CD8-positive, alpha-beta memory T cell (primary cell): ENCODE measurements around the gene HOXD8. TPM values are rescaled to one million over a fixed set of nuclear protein-coding genes. Genes with fewer than 3 reads are reported as not detected.

Source experiments
- CTCF ChIA-PET: fragments of 350-600 bp; sonication (Branson Sonifier 250); formaldehyde crosslinking; loops from one replicate; lab custom pipeline; 2021; ENCODE audit warnings: antibody characterized with exemption; lab: Charles Lee
- POLR2A ChIA-PET: fragments of 350-600 bp; sonication (Branson Sonifier 250); formaldehyde crosslinking; loops from one replicate; lab custom pipeline; 2021; ENCODE audit warnings: antibody characterized with exemption; lab: Charles Lee
- DNase-seq, 5 donors: peaks; one replicate each; pipeline versions ENCODE4 v3.0.0 to v3.0.0-alpha.2; 2020 to 2022; ENCODE audit warnings: mixed read lengths in 1 of 5
- H3K27ac ChIP-seq: one replicate; pipeline ENCODE4 v1.7.0; 2013; ENCODE audit warnings: low read depth, mild to moderate bottlenecking, low read length, moderate library complexity
- H3K27me3 ChIP-seq: 2 replicates; pipeline ENCODE4 v1.7.0; 2013; ENCODE audit warnings: low read length, mild to moderate bottlenecking; ENCODE audit not compliant: insufficient read depth, poor library complexity, severe bottlenecking
- H3K36me3 ChIP-seq: 2 replicates; pipeline ENCODE4 v1.7.0; 2013; ENCODE audit warnings: mild to moderate bottlenecking, low read length, moderate library complexity; ENCODE audit not compliant: insufficient read depth
- H3K4me1 ChIP-seq: 2 replicates; pipeline ENCODE4 v1.7.0; 2013; ENCODE audit warnings: mild to moderate bottlenecking, low read length, moderate library complexity; ENCODE audit not compliant: insufficient read depth
- H3K4me3 ChIP-seq: 2 replicates; pipeline ENCODE4 v1.7.0; 2013; ENCODE audit warnings: mild to moderate bottlenecking, low read length
- H3K9me3 ChIP-seq: 2 replicates; pipeline ENCODE4 v1.7.0; 2013; ENCODE audit warnings: mild to moderate bottlenecking, low read length
- H3K27ac Mint-ChIP-seq, 8 donors: one replicate each; pipeline ENCODE4 v1.8.0; 2020 to 2021; ENCODE audit warnings: mixed read lengths in 8 of 8, mild to moderate bottlenecking in 6 of 8, inconsistent platforms in 3 of 8, moderate library complexity in 3 of 8
- H3K27me3 Mint-ChIP-seq, 2 donors: one replicate each; pipeline ENCODE4 v1.8.0; 2020 to 2021; ENCODE audit warnings: mixed read lengths in 2 of 2, mild to moderate bottlenecking in 1 of 2, moderate library complexity in 1 of 2
- H3K36me3 Mint-ChIP-seq, 3 donors: one replicate each; pipeline ENCODE4 v1.8.0; 2020 to 2021; ENCODE audit warnings: mixed read lengths in 3 of 3, inconsistent platforms in 1 of 3, mild to moderate bottlenecking in 1 of 3
- H3K4me1 Mint-ChIP-seq, 3 donors: one replicate each; pipeline ENCODE4 v1.8.0; 2020 to 2021; ENCODE audit warnings: mixed read lengths in 3 of 3, inconsistent platforms in 1 of 3, mild to moderate bottlenecking in 1 of 3
- H3K4me3 Mint-ChIP-seq, 7 donors: one replicate each; pipeline ENCODE4 v1.8.0; 2020 to 2021; ENCODE audit warnings: mixed read lengths in 7 of 7, mild to moderate bottlenecking in 6 of 7, moderate library complexity in 4 of 7, inconsistent platforms in 2 of 7
- H3K9me3 Mint-ChIP-seq, 5 donors: one replicate each; pipeline ENCODE4 v1.8.0; 2020 to 2022; ENCODE audit warnings: mixed read lengths in 5 of 5, mild to moderate bottlenecking in 3 of 5, moderate library complexity in 2 of 5, inconsistent platforms in 1 of 5
- polyA plus RNA-seq: library from polyadenylated mRNA; unstranded; fragments of 300-500 nt; fragmentation: Illumina TruSeq; gene quantifications from one replicate; pipeline ENCODE4 v1.2.3, GENCODE V29; 2021
- total RNA-seq, 2 experiments: library from RNA; stranded (reverse); gene quantifications; one replicate each; pipeline ENCODE4 v1.2.3, GENCODE V29; 2021

Gene HOXD8
- total and polyA plus RNA-seq, 3 experiments from 2014 or later: not detected

DNA sequence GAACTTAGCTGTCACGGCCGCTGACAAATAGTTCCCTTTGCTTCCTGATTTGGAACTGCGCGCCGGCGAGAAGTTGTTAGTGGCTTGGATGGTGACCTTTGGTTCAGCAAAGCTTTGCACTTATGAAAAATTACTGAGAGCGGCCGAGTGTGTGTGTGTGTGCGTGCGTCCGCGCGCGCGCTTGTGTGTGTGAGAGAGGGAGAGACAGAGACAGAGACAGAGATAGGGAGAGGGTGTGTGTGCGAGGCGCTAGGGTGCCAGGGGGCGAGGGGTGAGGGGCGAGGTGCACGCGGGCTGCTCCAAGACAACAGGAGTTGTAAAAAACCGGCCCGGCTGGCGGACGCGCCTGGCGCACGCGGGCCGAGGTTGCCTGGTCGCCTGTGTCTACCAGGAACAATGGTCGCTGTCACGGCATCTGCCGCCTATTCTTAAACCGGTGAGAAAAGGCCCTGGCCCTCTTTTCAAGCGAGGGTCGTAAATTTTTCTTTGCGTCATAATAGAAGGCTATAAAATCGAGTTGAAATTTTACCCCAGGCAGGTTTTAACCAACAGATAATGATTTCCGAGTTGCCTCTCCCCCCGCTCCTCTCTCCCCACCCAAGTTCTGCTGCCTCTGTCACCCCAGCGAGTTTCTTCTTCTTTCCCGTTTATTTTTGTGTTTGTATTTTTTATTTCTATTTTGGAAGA is 28.1 kb downstream of the HOXD8 start:
- peaks cover 5% of the 10 kb centered on the region for H3K4me1 ChIP-seq
- Mint-ChIP-seq H3K9me3 (peaks cover 0 to 6% (median 0%) of the 10 kb centered on the region in 5 donors), H3K36me3 (no peaks in the 10 kb centered on the region), H3K27me3 (peaks cover 73 to 88% of the 10 kb centered on the region in 2 donors), H3K4me1 (peaks cover 7 to 15% (median 10%) of the 10 kb centered on the region in 3 donors), H3K27ac (peak overlapping the region in 1 of 8 donors; percentile 17), H3K4me3 (peak overlapping the region in 3 of 7 donors; percentile 5 to 54 (median 36))
- DNase-seq: no peak
- ChIA-PET CTCF (no interaction called here), POLR2A (no interaction called here)
- H3K36me3 ChIP-seq: no peaks in the 10 kb centered on the region
- H3K27ac ChIP-seq: no peak overlapping the region
- peaks cover 67% of the 10 kb centered on the region for H3K27me3 ChIP-seq
- H3K9me3 ChIP-seq: no peaks in the 10 kb centered on the region
- no peak overlapping the region for H3K4me3 ChIP-seq

DNA sequence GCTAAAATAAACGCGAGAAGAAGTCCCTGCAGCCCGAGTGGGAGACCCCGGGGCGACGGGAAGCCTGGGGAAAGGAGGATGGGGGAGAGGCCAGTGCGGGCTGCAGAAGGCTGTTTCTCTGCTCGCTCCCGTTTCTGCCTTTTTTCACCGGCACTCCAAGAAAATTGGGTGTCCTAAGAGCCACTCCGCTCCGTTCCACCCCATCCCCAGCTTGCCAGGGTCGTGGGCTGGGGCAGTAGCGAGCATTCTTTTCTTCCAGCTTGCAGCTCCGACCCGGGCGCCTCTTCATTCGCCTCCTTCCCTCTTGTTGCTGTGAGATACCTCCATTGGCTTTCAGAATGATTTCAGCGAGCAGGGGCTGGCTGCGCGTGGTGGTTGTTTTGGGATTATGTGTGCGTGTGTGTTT is 28.7 kb downstream of the HOXD8 start:
- ChIA-PET POLR2A (no interaction called here), CTCF (no interaction called here)
- Mint-ChIP-seq H3K27ac (peak overlapping the region in 3 of 8 donors; percentile 5 to 77 (median 17)), H3K27me3 (peaks cover 72 to 87% of the 10 kb centered on the region in 2 donors), H3K4me3 (peak overlapping the region in 5 of 7 donors; percentile 21 to 64 (median 50)), H3K9me3 (peaks cover 0 to 6% (median under 1%) of the 10 kb centered on the region in 5 donors), H3K36me3 (no peaks in the 10 kb centered on the region), H3K4me1 (peaks cover 7 to 15% (median 10%) of the 10 kb centered on the region in 3 donors)
- DNase-seq: no peak
- no peak overlapping the region for H3K4me3 ChIP-seq
- peaks cover 5% of the 10 kb centered on the region for H3K4me1 ChIP-seq
- H3K27ac ChIP-seq: no peak overlapping the region
- H3K27me3 ChIP-seq: peaks cover 67% of the 10 kb centered on the region
- H3K36me3 ChIP-seq: no peaks in the 10 kb centered on the region
- no peaks in the 10 kb centered on the region for H3K9me3 ChIP-seq

DNA sequence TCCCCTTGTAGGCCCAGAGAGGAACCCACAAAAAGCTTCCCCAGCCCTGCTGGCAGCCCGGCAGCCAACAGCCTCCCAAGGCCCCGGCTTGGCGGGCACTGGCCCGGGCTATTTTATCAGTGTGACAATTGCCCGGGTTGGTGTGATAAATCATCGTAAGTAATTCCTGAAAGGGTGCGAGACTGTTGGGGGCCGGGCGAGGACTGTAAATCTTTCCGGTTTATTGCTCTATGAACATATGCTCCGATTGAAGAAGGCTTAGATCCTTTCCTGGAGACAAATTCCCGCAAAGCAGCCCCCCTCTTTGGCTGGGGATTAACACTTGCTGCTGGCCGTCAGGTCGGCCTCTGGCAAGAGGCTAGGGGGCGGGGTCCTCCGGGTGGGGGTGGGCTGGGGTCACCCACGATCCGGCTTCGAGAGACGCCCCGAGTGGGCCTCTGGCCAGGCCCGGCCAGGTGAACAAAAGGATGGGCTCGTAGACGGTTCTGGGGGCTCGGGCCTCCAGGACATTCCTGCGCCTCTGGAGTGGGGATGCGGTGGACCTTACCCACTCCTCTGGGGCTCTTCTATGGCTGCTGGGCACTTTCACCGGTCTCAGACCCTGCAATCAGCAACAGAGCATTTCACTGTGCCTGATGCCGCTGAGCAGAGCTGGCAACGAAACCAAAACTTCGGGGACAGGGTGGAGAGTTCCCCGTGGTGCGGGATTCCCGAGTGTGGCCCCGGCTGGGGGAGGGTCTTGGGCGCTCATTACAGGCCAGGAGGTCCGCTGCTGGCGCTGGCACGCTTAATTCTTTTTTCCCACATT is 29.6 kb downstream of the HOXD8 start:
- no peaks in the 10 kb centered on the region for H3K9me3 ChIP-seq
- Mint-ChIP-seq H3K27me3 (peaks cover 74 to 87% of the 10 kb centered on the region in 2 donors), H3K9me3 (peaks cover 0 to 11% (median 2%) of the 10 kb centered on the region in 5 donors), H3K4me3 (peak overlapping the region in 4 of 7 donors; percentile 5 to 25 (median 12)), H3K4me1 (peaks cover 8 to 17% (median 16%) of the 10 kb centered on the region in 3 donors), H3K36me3 (no peaks in the 10 kb centered on the region), H3K27ac (peak overlapping the region in 1 of 8 donors; percentile 34)
- H3K27ac ChIP-seq: no peak overlapping the region
- CTCF ChIA-PET: no interaction called here
- H3K4me1 ChIP-seq: peaks cover 5% of the 10 kb centered on the region
- no peak overlapping the region for H3K4me3 ChIP-seq
- POLR2A ChIA-PET: no interaction called here
- H3K36me3 ChIP-seq: no peaks in the 10 kb centered on the region
- peaks cover 75% of the 10 kb centered on the region for H3K27me3 ChIP-seq
- no peak for DNase-seq

DNA sequence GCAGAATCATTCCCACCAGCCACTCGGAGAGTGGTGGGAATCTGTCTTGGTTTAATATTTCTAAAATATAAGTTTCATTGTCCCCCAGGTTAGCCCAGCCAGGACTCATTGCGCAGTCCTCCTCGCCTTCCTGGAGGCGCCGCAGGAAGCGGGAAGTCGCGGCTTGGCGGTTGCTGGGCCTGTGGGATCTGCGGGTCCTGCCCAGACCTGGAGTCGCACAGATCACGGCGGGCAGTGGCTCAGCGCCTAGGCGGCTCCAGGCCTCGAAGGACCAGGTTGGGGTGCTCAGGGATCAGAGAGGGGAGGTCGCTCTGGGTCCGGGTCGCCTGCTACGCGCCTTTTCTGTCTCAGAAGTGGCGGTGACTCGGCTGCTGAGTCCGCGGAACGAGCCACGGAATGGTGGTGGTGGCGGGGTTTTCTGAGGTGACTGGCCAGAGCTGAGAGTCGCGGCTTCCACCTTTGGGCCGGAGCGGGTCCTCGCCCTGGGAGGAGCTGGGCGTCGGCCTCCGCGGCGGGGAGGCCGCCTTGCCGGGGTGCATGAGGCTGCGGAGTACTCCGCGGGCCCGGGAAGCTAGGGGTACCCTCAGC is 30.3 kb downstream of the HOXD8 start:
- Mint-ChIP-seq H3K4me1 (peaks cover 11 to 21% (median 20%) of the 10 kb centered on the region in 3 donors), H3K9me3 (peaks cover 0 to 14% (median 5%) of the 10 kb centered on the region in 5 donors), H3K36me3 (no peaks in the 10 kb centered on the region), H3K4me3 (peak overlapping the region in 3 of 7 donors; percentile 8 to 25 (median 15)), H3K27ac (no peak overlapping the region), H3K27me3 (peaks cover 74 to 87% of the 10 kb centered on the region in 2 donors)
- peaks cover 82% of the 10 kb centered on the region for H3K27me3 ChIP-seq
- no peaks in the 10 kb centered on the region for H3K9me3 ChIP-seq
- POLR2A ChIA-PET: no interaction called here
- CTCF ChIA-PET: no interaction called here
- H3K4me3 ChIP-seq: no peak overlapping the region
- DNase-seq: no peak
- H3K4me1 ChIP-seq: peaks cover 5% of the 10 kb centered on the region
- no peak overlapping the region for H3K27ac ChIP-seq
- H3K36me3 ChIP-seq: no peaks in the 10 kb centered on the region

DNA sequence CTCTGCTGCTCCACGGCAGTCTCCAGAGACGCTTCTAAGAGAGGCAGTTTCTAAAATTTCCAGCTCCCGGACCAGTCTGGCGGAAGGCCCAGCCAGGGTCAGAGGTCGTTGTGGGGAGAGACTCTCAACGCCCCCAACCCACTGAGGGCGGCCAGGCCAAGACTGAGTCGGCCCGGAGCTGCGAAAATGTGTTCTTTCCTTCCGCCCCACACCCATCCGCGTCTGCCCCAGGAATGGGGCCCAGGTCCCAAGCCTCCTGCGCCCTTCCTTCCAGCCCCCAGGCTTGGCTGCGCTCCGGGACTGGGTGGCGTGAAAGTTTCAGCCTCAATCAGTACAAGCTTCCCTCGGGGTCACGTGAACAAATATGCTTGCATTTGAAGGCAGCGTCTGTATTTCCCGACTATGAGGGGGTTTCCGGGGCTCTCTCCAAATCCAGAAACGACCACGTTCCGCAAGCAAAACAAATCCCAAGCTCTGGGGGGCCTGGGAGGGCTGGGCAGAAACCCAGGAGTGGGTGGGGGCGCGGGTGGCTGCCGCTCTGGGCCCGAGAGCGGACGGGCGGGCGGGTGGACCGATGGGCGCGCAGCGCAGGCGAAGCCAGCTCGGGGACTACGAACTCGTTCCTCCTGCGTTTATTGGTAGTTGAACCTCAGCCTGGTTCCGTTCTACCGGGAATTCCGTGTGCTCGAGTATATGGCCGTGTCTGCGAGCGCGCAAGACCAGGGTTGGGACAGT is 30.9 kb downstream of the HOXD8 start:
- no peak overlapping the region for H3K4me3 Mint-ChIP-seq
- peaks cover 0 to 14% (median 5%) of the 10 kb centered on the region in 5 donors for H3K9me3 Mint-ChIP-seq
- H3K4me1 Mint-ChIP-seq: peaks cover 11 to 21% (median 20%) of the 10 kb centered on the region in 3 donors
- ChIA-PET POLR2A (no interaction called here), CTCF (no interaction called here)
- Histone ChIP-seq H3K27me3 (peaks cover 84% of the 10 kb centered on the region), H3K4me1 (peaks cover 5% of the 10 kb centered on the region), H3K36me3 (no peaks in the 10 kb centered on the region), H3K4me3 (no peak overlapping the region), H3K27ac (no peak overlapping the region), H3K9me3 (no peaks in the 10 kb centered on the region)
- DNase-seq: no peak
- H3K27me3 Mint-ChIP-seq: peaks cover 75 to 87% of the 10 kb centered on the region in 2 donors
- no peak overlapping the region for H3K27ac Mint-ChIP-seq
- H3K36me3 Mint-ChIP-seq: no peaks in the 10 kb centered on the region

DNA sequence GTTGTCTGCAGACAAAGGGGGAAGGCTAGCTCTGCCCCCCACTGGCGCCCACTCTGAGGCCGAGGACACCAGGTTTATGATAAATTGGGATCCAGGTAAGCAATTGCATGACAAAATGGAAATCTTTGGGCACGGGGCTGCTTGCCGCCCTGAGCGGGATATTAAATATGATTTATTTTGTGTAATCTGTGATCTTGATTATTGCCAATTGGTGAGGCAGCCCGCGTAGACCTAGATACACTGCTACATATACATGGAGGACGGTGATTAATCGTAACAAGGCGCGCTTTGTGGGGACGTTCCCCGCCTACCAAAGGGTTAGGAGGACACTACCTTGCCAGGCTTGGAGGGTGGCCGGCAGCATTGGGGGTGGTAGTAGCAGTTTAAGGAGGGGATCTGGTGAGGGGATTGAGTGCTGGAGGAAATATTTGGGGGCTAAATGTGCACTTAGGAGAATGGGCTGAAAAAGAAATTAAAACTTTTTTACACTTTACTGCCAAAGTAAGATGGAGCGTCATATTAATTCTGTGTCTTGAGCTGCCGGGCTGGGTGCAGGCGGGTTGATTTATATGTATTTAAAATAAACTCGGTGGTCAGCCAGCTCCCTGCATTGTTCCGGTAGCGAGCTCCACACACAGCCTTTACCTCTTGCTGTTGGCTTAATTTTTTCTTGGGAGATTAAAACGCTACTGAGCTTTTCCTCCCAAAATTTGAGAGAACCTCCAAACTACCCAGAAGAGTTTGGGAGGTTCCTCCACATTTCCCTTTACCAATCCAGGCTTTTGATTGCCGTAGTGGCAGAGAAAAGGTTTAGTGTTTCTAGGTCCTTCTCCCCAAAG is 31.7 kb downstream of the HOXD8 start:
- peaks cover 0 to 14% (median 5%) of the 10 kb centered on the region in 5 donors for H3K9me3 Mint-ChIP-seq
- POLR2A ChIA-PET: no interaction called here
- Histone ChIP-seq H3K4me1 (peaks cover 5% of the 10 kb centered on the region), H3K27ac (no peak overlapping the region), H3K4me3 (no peak overlapping the region), H3K27me3 (peaks cover 84% of the 10 kb centered on the region), H3K36me3 (no peaks in the 10 kb centered on the region), H3K9me3 (no peaks in the 10 kb centered on the region)
- CTCF ChIA-PET: interaction anchor here (1.2 kb wide), 1 partner anchor 17 kb away, joined by 3 read pairs; no protein-coding TSS in a partner anchor
- DNase-seq: no peak
- H3K4me3 Mint-ChIP-seq: peak overlapping the region in 1 of 7 donors; percentile 6
- H3K4me1 Mint-ChIP-seq: peaks cover 11 to 21% (median 20%) of the 10 kb centered on the region in 3 donors
- H3K36me3 Mint-ChIP-seq: no peaks in the 10 kb centered on the region
- H3K27ac Mint-ChIP-seq: peak overlapping the region in 1 of 8 donors; percentile 1
- H3K27me3 Mint-ChIP-seq: peaks cover 76 to 87% of the 10 kb centered on the region in 2 donors
